ENCODE measurements around the gene AZIN2. TPM values are rescaled to one million over a fixed set of nuclear protein-coding genes. Genes with fewer than 3 reads are reported as not detected.

Gene AZIN2
- total and polyA plus RNA-seq, 2 of the 8 experiments (the other 6 are each of a cell fraction or from before 2014, with no cell fraction given), result 0.22 to 0.91 TPM

GRCh38 chr1:33133478-33134105, 52.6 kb downstream of the AZIN2 start:
- H3K27ac ChIP-seq (ENCODE audit: low read depth, low read length), result no peak overlapping the region
- H3K27me3 ChIP-seq (replicated peaks in 1 of 4; ENCODE audit: control insufficient read depth in 3 of 4, extremely low read depth in 1 of 4, insufficient read depth in 3 of 4, low read length in 3 of 4), result no peaks in the 10 kb centered on the region; a peak in 1 of 7 replicates
- H3K4me2 ChIP-seq (ENCODE audit: insufficient read depth in 1 of 2, low read depth in 2 of 2, low read length in 2 of 2), result no peak overlapping the region
- peak overlapping the region; percentile 50; the same call in 1 of the 2 replicates for H2BK12ac ChIP-seq (ENCODE audit: low read depth, low read length)
- H4K8ac ChIP-seq (ENCODE audit: extremely low read depth, insufficient read depth, low read length), result no peak overlapping the region
- H2BK20ac ChIP-seq (ENCODE audit: low read length), result no peak overlapping the region
- ChIA-PET CTCF (ENCODE audit: partially characterized antibody) (interaction anchor here (0.6 to 6.1 kb wide), 8 partner anchors 11 to 229 kb away, joined by 3 to 55 read pairs (median 4); no protein-coding TSS in a partner anchor), POLR2A (ENCODE audit: partially characterized antibody) (no interaction called here)
- peaks cover 0 to 4% (median 2%) of the 10 kb centered on the region in 4 experiments; a peak in 4 of 7 replicates for H3K4me1 ChIP-seq (replicated peaks in 1 of 4; ENCODE audit: control insufficient read depth in 3 of 4, insufficient read depth in 4 of 4, low read length in 3 of 4)
- H3K23ac ChIP-seq (ENCODE audit: insufficient read length), result no peak overlapping the region
- H3K14ac ChIP-seq (ENCODE audit: insufficient read length), result no peak overlapping the region
- no peaks in the 10 kb centered on the region for H3K79me2 ChIP-seq (ENCODE audit: control insufficient read depth in 1 of 2, insufficient read depth in 2 of 2, low read length in 2 of 2)
- H3K79me1 ChIP-seq (ENCODE audit: low read depth, low read length), result no peaks in the 10 kb centered on the region
- H3K36me3 ChIP-seq (ENCODE audit: control insufficient read depth in 2 of 4, insufficient read depth in 4 of 4, low read length in 3 of 4), result no peaks in the 10 kb centered on the region
- no peak overlapping the region for H3K56ac ChIP-seq (replicated peaks; ENCODE audit: insufficient read length, low read depth, low read length)
- no peak overlapping the region for H3K9ac ChIP-seq (replicated peaks in 1 of 4; ENCODE audit: extremely low read depth in 1 of 4, low read depth in 3 of 4, low read length in 3 of 4)
- no peak overlapping the region for H2BK120ac ChIP-seq (replicated peaks; ENCODE audit: low read depth, low read length)
- no peaks in the 10 kb centered on the region for H3K9me3 ChIP-seq (ENCODE audit: insufficient read depth in 2 of 2, low read depth in 1 of 2, low read length in 1 of 2)
- H3K23me2 ChIP-seq (ENCODE audit: low read depth, low read length), result no peaks in the 10 kb centered on the region; the same call in 1 of the 2 replicates
- H4K5ac ChIP-seq (ENCODE audit: insufficient read length, low read depth, low read length), result no peak overlapping the region
- WGBS, 2 experiments (ENCODE audit: extremely low coverage in 1 of 2, insufficient coverage in 1 of 2, insufficient read length in 1 of 2, insufficient replicate concordance in 2 of 2, low coverage in 1 of 2, low lambda C conversion rate in 2 of 2, missing lambda C conversion rate in 1 of 2), result 80% methylated on average over 10 of the region's 10 CpGs; no CpG with 5 or more reads in 1 of the 2 experiments
- no peaks in the 10 kb centered on the region for H4K20me1 ChIP-seq (replicated peaks in 1 of 2; ENCODE audit: control insufficient read depth in 1 of 2, insufficient read depth in 2 of 2, low read length in 2 of 2)
- no peak overlapping the region for H2BK5ac ChIP-seq (ENCODE audit: low read depth, low read length)
- H3K4me3 ChIP-seq (ENCODE audit: extremely low read depth in 1 of 4, insufficient read depth in 2 of 4, low read depth in 3 of 4, low read length in 4 of 4), result no peak overlapping the region; a peak in 1 of 8 replicates
- DNase-seq (ENCODE audit: low read depth in 1 of 2, low spot score in 2 of 2), result no peak
- H4K91ac ChIP-seq (replicated peaks; ENCODE audit: insufficient read length, low read length), result no peak overlapping the region
- no peak overlapping the region for H2AFZ ChIP-seq (ENCODE audit: low read length)
- no peak overlapping the region for H3K4ac ChIP-seq (replicated peaks; ENCODE audit: insufficient read length, low read depth, low read length)
- no peak overlapping the region for H2BK15ac ChIP-seq (ENCODE audit: low read length)
- no peak for FAIRE-seq
- H2AK5ac ChIP-seq (ENCODE audit: low read depth, low read length), result no peak overlapping the region
- no peak overlapping the region for H3K18ac ChIP-seq (ENCODE audit: extremely low read depth, low read length)
- no peak for TF ChIP-seq SP2 (IDR thresholded peaks at IDR 0.05; ENCODE audit: low read length)
- TF ChIP-seq MAFK (IDR thresholded peaks at IDR 0.05; ENCODE audit: low read depth, low read length), result no peak
- no peak for TF ChIP-seq ZNF274 (IDR thresholded peaks at IDR 0.05; ENCODE audit: borderline replicate concordance, extremely low read depth, low read length)
- no peak for TF ChIP-seq ATF3 (IDR thresholded peaks at IDR 0.05; ENCODE audit: insufficient read depth, low read depth, low read length)
- TF ChIP-seq EZH2 (IDR thresholded peaks at IDR 0.05; ENCODE audit: low read depth, low read length, severe bottlenecking), result no peak
- TF ChIP-seq SAP30 (IDR thresholded peaks at IDR 0.05; ENCODE audit: insufficient read depth, insufficient replicate concordance, low read length), result no peak
- no peak for TF ChIP-seq TCF12 (IDR thresholded peaks at IDR 0.05; ENCODE audit: low read depth, low read length)
- TF ChIP-seq NRF1 (IDR thresholded peaks at IDR 0.05; ENCODE audit: low read depth, low read length), result no peak
- no peak for TF ChIP-seq JUND (IDR thresholded peaks at IDR 0.05; ENCODE audit: low read length)
- TF ChIP-seq SP4 (IDR thresholded peaks at IDR 0.05; ENCODE audit: low read length), result no peak
- no peak for TF ChIP-seq ASH2L (IDR thresholded peaks at IDR 0.05; ENCODE audit: low read length)
- no peak for TF ChIP-seq SIRT6 (IDR thresholded peaks at IDR 0.05; ENCODE audit: low read length)
- no peak for TF ChIP-seq RXRA (IDR thresholded peaks at IDR 0.05; ENCODE audit: insufficient read depth, low read depth, low read length)

Measured in H1 (cell line).